CD1c-positive myeloid dendritic cell (primary cell): ENCODE data around the gene IKZF5.
A peak's percentile ranks its signal among the peaks of the same experiment; 100 is the strongest.

Source experiments
- DNase-seq: peaks from one replicate; pipeline ENCODE4 v3.0.0-alpha.2; 2016; ENCODE audit errors: extremely low spot score

Gene IKZF5

DNA sequence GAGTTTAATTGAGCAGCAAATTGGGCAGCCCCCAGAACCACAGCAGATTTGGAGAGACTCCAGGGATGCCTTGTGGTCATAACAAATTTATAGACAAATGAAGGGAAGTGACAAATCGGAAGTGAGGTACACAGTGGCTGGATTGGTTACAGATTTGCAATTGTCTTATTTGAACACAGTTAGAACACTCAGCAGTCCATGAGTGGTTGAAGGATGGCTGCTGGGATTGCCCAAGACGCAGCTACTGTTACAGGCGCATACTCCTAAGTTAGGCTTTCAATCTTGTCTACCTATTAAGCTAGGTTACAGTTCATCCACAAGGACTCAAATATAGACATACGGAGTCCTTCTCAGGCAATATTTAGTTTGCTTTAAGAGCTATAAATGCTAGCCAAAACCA, 7.6 kb upstream of the IKZF5 start:
- DNase-seq, result no peak

DNA sequence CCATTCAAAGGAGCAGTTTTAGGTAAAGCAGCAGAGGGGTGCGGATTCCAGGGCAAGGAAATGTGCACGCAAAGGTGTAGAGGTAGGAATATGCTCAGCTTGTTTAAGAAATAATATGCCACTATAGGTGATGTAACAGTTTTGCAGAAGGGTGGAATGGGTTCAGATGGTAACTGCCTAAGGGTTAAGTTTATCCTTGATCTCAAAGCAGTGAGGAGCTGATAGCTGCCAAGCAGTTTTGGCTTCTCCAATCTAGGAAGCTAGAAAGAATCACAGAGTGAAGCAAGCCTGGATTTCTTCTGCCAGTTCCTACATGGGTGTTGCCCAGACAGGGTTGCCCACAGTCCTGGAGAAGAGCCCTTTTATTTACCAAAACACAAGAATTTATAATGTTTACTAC, 6.2 kb upstream of the IKZF5 start:
- no peak for DNase-seq

DNA sequence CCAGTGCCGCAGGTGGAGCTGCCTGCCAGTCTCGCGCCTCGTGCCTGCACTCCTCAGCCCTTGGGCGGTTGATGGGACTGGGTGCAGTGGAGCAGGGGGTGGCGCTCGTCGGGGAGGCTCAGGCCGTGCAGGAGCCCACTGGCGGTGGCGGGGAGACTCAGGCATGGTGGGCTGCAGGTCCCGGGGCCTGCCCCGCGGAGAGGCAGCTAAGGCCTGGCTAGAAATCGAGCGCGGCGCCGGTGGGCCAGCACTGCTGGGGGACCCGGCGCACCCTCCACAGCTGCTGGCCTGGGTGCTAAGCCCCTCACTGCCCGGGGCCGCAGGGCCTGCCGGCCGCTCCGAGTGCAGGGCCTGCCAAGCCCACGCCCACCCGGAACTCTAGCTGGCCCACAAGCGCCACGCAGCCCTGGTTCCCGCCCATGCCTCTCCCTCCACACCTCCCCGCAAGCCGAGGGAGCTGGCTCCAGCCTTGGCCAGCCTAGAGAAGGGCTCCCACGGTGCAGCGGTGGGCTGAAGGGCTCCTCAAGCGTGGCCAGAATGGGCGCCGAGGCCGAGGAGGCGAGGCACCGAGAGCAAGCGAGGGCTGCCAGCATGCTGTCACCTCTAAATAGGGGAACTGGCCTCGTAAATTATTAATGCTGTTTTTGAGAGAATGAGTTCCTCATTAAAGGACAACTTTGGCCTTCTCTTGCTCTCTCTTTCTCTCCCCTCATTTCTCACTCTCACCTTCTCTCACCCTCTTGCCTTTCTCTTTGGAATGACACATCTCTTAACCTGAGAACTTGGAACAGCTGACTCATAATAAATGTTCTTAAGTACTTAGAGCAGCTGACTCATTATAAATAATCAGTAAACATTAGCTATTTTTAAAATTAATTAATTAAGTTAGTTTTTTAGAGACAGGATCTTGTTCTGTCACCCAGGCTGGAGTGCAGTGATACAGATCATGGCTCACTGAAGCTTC, 5.1 kb upstream of the IKZF5 start:
- DNase-seq, result no peak

DNA sequence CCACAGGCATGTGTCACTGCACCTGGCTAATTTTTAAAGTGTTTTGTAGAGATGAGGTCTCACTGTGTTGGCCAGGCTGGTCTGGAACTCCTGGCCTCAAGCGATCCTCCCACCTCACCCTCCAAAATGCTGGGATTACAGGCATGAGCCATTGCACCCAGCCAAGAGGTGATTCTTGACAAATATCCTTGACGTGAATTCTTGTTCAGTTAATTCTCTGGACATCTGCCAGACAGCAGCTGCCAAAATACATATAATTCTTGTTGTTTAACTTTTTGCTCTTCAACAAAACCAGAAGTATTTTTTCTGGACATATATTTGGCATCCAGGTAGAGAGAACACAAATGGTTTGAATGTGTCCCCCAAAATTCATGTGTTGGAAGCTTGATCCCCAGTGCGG, 3.4 kb upstream of the IKZF5 start:
- DNase-seq, result no peak

DNA sequence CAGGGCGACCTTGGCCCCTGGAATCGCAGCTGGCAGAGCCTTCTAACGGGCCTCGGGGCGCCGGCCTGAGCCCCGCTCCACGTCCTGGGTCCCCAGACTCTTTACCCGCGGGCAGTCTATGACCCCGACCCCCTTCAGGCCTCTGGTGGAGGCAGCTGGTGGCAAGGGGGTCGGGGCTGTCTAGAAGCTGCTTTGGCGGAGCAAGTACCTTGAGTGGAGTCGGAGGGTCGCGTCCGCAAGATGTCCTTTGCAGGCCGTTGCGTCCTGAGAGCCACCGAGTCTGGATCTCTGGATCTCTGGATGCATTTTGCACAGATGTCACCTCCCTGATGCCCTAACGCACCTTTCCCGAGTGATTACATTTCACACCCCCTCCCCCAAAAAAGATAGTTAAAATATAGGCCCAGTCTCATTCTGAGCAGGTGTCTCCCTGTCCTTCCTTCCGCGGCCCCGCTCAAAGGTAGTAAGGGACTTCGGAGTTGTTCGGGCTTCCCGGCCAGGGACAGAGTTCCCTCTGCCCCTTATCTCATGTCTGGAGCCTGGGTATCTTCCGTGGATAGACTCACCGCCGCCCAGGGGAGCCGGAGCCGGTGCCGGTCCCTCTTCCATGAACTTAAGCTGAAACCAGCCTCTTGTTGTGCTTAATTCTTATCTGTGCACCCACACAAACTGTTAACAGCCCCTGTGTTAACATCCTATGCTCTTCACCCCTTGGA, 668 bp upstream of the IKZF5 start:
- peak; percentile 8 for DNase-seq

DNA sequence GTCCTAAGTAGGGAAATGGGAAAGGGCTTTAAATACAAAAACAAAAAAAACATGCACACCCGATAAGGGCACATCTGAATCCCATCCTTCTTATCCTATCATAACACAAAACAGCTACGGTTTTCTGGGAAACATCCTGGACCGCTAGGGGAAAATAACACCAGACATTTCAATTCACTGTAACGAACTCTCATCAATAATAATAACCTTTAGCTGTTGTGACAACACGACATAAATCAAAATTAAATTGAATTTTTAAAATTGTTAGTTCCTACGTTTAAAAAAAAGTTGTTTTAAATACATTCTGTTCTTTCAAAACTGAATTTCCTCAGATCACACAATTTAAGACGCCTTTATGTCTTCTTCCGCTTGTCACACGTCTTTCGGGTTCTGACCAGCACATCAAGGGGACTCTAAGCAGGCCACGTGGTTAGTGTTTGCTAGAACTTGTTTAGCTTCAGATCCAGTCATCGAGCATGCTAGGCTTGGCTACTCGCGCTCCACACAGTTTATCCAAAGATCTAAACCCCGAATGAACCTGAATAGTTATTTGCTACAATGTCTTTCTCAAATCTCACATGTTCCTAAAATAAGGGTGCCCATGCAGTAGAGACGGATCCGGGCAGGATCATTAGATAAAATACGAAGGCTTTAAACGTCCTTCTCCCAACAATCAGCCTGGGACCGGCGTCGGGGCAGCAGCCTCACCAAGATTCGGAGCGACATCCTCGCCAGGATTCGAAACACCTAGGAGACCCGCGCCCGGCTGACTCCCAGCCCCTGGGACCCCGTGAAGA, 839 bp downstream of the IKZF5 start:
- peak; percentile 70 for DNase-seq

DNA sequence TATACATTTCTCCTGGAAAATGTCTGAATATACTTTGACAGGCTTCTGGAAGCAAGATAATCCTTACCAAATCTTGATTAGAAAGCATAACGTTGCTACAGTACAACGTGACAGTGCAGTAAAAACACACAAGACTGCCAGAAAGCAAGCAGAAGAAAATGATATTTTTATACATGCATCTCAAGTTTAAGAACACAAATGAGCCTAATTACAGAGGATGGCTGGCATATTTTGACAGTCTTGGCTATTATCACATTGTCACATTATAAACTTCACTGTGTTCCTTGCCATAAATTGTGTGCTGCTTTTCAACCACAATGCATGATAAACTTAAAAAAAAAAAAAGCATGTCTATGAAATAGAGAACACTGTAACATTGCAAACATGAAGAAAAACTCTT, 4.3 kb downstream of the IKZF5 start:
- DNase-seq, result no peak

DNA sequence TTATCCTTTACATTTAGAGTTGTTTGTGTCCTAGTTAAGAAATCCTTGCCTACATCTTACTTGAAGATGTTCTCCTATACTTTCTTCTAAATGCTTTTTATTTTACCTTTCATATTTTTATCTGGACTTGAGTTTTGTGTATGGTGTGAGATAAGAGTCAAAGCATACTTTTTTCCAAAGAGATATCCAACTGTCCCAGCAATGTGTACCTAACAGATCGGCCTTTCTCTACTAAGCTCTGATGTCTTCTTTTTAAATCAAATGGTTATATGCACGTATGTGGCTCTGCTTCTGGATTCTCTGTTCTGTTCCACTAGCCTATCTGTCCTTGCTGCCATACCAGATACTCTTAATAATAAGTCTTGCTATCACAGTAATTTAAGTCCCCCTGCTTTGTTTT, 7.2 kb downstream of the IKZF5 start:
- DNase-seq, result no peak

DNA sequence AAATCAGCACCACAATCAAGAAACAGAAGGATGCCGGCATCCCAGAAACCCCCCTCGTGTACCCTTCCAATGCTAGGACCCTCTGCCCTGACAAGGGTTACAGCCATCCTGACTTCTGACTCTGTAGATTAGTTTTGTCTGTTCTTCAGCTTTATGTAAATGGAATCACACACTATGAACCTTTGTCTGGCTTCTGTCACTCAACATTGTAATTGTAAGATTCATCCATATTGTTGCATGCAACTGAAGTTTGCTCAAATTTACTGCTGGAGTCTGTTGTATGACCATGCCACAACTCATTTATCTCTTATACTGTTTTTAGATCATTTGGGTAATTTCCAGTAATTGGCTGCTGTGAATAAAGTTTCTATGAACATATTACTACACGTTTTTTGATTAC, 8.4 kb downstream of the IKZF5 start:
- DNase-seq, result no peak

DNA sequence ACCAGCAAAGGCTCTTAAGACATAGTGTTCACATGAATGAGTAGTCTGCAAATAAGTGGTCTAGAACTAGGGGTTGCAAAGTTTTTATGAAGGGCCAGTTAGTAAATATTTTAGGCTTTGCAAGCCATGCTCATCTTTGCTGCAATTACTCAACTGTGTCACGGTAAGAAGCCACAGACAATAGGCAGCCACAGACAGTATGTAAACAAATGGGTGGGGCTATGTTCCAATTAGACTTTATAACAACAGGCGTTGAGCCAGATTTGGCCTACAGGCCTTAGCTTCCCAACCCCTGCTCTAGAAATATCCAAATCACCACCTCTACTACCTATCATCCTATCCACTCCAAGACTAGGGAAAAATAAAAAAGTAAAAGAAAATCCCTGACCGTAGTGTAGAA, 9.2 kb downstream of the IKZF5 start:
- DNase-seq, result no peak

DNA sequence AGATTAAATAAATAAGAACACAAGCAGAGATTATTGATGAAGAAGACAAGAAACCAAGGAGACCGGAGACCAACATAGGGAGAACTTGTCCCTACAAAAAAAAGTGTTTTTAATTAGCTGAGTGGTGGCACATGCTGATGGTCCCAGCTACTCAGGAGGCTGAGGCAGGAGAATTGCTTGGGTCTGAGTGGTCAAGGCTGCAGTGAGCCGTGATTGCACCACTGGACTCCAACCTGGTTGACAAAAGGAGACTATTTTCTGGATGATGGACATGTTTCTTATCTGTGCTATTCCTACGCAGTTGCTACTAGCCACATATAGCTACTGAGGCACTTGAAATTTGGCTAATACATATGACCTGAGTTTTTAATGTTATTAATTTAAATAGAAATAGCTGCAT, 9.7 kb downstream of the IKZF5 start:
- no peak for DNase-seq

DNA sequence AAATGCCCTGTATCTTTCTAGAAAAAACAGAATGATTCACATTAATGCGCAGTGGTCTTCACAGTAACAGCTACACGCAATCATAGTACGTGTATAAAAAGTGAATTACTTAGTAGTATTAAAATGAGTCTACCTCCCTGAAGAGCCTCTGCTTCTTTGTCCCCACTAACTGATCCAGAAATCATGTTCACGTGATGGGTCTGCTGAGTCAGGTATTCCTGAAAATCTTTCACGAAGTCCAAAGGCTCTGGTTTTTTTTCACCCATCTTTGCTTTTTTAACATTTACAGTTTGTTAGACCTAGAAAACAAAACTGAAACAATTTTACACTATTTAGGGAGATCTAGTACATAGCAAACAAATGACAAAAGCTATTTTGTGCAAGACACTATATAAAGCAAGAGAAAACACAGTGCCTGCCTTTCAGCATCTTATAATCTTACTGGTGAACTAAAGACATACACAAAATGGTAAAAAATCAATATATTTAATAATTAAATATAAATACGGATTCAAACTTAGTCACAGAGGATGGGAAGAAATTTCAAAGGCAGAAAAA, 10.2 kb downstream of the IKZF5 start:
- DNase-seq, result no peak

DNA sequence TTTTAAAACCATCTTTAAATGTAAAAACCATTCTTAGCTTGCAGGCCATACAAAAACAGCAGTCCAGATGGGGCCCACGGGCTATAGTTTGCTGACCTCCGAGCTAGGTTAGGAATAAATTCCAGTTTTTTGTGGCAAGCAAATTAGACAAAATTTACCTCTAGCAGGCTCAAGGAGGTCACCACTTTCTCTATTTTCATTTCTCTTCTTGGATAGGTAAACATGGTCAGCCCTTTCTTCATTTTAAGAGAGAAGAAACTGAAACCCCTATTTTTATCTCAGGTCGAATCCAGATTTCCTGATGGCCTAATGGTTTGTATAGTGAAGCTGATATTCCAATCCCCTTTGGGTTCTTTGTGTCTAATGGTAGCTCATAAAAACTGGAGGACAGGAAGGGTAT, 10.7 kb downstream of the IKZF5 start:
- DNase-seq, result no peak

DNA sequence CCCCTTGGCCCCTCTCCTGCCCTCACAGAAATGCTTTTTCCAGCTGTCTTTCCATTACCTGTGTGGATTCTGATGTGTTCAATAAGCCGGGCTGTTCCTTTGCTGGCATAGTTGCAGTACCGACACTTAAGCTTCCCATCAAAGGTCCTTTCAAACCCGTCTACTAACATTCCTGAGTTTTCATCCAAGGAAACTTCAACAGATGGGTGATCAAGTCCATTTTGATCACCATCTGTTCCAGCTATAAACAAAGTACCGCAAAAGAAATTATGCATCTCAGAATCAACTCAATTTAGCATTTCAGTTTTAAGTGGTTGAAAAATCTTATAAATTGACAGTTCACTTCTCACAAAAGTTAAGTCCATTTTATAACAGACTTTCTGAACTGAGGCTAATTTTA, 12.7 kb downstream of the IKZF5 start:
- DNase-seq, result no peak

DNA sequence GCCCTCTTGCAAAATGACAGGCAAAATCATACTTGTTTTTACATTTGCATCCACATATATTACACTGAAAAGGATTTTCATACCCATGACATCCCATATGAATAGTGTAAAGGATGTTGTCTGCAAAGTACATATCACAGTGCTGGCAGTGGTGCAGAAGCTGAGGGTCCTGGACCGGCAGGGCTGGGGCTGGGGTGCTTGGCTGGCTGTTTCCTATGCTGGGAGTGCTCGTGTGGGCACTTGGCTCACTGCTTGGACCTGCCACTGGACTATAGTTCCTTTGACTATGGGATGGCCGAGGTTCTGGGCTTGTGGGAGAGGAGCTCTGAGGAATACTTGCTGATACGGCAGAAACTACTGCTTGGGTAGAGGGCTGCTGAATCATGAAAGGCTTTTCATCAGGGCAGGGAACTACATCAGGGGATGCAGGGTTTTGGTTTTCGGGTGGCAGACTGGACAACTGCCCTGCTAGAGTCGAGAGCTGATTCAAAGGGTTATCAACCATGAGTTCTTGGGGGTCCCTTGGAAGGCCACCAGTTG, 14.7 kb downstream of the IKZF5 start:
- DNase-seq, result no peak

DNA sequence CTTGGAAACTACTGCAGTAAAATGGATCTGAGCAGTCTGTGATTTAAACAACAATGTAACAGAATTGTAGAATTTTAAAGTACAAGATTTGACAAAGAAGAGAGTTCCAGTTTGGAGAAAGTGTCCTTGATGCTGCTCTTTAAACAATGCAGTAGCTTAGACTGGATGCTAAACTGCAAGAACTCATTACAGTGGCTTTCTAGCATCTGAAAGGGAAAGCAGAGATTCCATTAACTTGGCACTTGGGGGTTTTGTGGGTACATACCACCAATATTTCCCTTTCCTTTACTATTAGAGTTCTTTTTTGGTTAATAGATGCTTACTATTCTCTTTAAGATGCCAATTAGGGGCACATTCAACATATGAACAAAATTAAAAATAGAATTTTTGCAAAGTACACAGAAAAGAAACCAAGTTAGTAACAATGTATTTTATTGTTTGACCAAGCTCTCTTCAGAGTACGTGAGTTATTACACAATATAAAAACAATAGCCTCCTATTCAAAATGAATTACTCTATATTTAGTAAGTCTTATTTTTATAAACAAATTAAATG, 16.5 kb downstream of the IKZF5 start:
- DNase-seq, result no peak

DNA sequence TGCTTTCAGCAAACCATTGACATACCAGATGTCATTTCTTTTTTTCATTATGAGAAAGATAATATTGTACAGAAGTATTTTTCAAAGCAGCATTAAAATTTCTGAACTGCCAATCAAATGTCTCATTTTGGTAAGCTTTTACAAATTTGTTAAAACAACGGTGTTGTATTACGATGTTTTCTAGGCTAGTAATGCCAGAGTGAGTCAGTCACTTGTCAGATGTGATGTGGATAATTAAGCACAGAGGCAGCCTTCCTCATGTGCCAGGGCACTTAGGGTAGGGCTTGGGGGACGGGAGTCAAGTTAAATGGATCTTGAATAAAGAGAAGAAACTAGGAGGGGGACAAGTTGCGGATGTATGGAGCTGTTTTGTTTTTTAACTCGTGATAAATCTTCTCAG, 18.3 kb downstream of the IKZF5 start:
- DNase-seq, result no peak

DNA sequence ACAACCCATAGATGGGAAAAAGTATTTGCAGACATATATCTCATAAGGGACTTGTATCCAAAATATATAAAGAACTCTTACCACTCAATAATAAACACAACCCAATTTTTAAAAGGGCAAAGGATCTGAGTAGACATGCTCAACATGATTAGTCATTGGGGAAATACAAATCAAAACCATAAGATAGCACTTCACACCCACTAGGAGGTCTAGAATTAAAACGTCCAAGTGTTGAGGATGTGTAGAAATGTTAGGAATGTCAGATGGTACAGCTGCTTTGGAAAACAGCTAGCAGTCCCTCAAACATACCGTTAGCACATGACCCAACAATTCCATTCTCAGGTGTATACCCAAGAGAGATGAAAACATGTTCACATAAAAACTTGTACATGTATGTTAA, 20.1 kb downstream of the IKZF5 start:
- DNase-seq, result no peak

DNA sequence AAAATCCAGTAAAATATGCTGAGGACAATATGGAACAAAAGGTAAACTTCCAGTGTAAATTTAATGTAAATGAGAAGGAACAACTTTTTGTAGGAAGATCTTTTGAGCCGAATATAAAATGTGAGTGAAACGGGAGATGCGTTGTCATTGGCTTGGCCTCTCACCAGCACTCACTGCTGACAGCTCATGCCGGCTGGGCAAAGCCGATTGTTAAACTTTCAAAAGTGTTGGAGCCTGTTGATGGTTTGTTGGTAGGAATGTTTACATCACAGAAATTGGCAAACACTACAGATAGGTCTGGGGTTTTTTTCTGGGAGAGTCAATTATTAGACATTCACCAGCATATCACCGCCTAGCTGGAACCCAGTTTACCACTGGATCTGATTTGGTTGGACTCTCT, 22.3 kb downstream of the IKZF5 start:
- no peak for DNase-seq

DNA sequence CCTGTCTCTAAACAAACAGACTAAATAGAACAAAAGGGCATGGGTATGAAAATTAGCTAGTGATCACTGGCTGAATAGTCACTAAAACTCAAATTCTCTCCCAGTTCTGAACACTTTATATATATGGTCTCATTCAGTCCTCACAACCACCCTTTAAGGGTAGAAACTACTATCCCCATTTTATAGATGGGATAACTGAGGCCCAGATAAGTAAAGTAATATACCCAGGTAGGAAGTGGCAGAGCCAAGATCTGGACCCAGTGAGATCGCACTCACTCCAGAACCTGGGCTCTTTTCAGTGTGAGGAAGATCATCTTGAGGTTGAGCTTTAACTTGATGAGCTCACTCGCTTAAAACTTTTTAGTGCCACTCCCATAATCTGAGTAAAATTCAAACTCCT, 23.9 kb downstream of the IKZF5 start:
- no peak for DNase-seq

DNA sequence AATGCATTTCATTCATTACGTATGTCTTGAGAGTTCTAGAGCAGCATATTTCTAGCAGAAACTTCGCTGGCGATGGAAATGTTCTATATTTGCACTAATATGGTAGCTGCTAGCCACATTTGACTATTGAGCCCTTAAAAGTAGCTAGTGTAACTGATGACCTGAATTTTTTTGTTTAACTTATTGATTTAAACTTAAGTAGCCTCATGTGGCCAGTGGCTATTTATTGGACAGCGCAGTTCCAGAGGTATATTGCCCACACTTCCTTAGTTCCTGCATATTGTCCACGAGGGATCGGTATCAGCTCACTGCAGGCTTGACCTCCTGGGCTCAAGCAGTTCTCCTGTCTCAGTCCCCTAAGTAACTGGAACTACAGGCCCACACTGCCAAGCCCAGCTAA, 24.7 kb downstream of the IKZF5 start:
- DNase-seq, result no peak

DNA sequence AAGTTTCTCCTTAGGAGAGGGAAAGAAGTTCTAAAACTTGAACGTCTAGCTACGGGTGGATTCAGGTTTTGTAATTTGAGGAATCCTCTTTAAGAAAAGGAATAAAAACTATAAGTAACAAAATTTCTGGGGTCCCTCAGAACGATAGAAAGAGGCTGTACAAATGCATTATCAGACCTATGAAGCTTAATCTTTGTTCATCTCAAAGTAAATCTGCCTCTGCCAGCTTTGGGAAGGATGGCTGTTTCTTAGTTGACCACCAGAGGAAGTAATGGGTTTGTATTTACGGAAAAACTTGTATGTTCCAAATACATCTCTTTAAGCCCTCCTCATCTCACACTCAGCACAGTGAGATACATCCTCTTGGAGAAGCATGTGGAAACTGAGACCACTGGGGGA, 27.5 kb downstream of the IKZF5 start:
- DNase-seq, result peak; percentile 35
